AG04450 (cell line): ENCODE data around the gene CIITA. TPM values are rescaled to one million over a fixed set of nuclear protein-coding genes. Genes with fewer than 3 reads are reported as not detected.

Source experiments
- CTCF ChIA-PET: fragments of 300-600, 350-600 bp; formaldehyde crosslinking; extraction: SDS; loops from one replicate; lab custom pipeline; 2022; ENCODE audit warnings: antibody characterized with exemption, inconsistent platforms; lab: Charles Lee
- POLR2A ChIA-PET: fragments of 350-600 bp; formaldehyde crosslinking; extraction: SDS; loops from one replicate; lab custom pipeline; 2021; ENCODE audit warnings: antibody characterized with exemption, inconsistent platforms; lab: Yijun Ruan, JAX
- DNase-seq: peaks from one replicate; pipeline ENCODE4 v3.0.0-alpha.2; 2011; ENCODE audit warnings: low read depth, low spot score
- H3K27ac ChIP-seq: one replicate; pipeline ENCODE4 v1.5.1; 2012; ENCODE audit warnings: low read depth, low read length, control low read depth
- H3K27me3 ChIP-seq: one replicate; pipeline ENCODE4 v1.6.0; 2012; ENCODE audit warnings: low read length; ENCODE audit not compliant: control insufficient read depth, insufficient read depth
- H3K4me3 ChIP-seq: 2 replicates; pipeline ENCODE4 v1.5.1; 2011; ENCODE audit warnings: mild to moderate bottlenecking, low read depth, low read length, control low read depth
- H3K9me3 ChIP-seq: 2 replicates; pipeline ENCODE4 v1.5.1; 2012; ENCODE audit warnings: low read length; ENCODE audit not compliant: control insufficient read depth, insufficient read depth
- polyA plus RNA-seq: library from polyadenylated mRNA; depleted of rRNA; stranded (reverse); fragments of >200 nt; gene quantifications from 2 replicates; pipeline ENCODE4 v1.2.3, GENCODE V29; 2011
- TF ChIP-seq, protein P1 (sequence below): IDR thresholded peaks from 2 replicates; pipeline ENCODE4 v1.5.1; 2011; ENCODE audit warnings: low read depth, low read length, control low read depth, inconsistent platforms

Gene CIITA
- polyA plus RNA-seq, 1 experiment = 0.04 TPM

DNA sequence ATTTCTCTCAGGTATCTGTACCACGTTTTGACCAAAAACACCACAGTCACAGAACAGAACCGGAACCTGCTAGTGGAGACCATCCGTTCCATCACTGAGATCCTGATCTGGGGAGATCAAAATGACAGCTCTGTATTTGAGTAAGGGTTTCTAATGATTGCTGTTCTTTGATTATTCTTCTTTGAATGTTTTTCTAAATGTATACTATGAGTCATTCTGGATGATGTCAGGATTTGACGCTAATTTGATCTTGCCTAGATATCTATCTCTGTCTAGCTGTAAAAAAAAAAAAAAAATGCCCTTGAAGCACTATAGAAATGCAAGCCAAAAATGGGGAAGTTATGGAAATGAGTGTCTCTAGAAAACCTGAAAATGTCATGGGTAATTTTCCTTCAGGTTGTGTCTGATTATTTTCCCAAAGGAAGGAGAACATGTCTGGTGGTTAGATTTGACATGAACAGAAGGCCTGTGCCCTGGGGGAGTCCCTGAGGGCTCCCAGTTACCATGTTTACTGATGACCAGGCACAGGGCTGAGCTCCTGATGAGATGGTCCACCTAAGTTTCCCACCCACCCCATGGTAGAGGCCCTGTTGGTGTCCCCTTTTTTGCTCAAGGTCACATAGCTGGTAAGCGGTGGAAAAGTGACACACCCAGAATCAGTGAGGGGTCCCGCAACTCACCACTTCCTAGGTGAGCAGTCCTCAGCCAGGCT is 80.9 kb downstream of the CIITA start:
- Histone ChIP-seq H3K27me3 (no peaks in the 10 kb centered on the region), H3K9me3 (no peaks in the 10 kb centered on the region; the same call in 1 of the 2 replicates), H3K27ac (no peak overlapping the region), H3K4me3 (no peak overlapping the region)
- ChIA-PET CTCF (interaction anchor here (0.6 to 2.5 kb wide), 6 partner anchors 13 to 756 kb away, joined by 3 to 9 read pairs (median 4); no protein-coding TSS in a partner anchor), POLR2A (interaction anchor here (1.5 kb wide), 1 partner anchor 298 kb away, joined by 4 read pairs; the partner anchor contains the start of gene SOCS1)
- TF ChIP-seq, protein P1, sequence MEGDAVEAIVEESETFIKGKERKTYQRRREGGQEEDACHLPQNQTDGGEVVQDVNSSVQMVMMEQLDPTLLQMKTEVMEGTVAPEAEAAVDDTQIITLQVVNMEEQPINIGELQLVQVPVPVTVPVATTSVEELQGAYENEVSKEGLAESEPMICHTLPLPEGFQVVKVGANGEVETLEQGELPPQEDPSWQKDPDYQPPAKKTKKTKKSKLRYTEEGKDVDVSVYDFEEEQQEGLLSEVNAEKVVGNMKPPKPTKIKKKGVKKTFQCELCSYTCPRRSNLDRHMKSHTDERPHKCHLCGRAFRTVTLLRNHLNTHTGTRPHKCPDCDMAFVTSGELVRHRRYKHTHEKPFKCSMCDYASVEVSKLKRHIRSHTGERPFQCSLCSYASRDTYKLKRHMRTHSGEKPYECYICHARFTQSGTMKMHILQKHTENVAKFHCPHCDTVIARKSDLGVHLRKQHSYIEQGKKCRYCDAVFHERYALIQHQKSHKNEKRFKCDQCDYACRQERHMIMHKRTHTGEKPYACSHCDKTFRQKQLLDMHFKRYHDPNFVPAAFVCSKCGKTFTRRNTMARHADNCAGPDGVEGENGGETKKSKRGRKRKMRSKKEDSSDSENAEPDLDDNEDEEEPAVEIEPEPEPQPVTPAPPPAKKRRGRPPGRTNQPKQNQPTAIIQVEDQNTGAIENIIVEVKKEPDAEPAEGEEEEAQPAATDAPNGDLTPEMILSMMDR = no peak
- DNase-seq = no peak

DNA sequence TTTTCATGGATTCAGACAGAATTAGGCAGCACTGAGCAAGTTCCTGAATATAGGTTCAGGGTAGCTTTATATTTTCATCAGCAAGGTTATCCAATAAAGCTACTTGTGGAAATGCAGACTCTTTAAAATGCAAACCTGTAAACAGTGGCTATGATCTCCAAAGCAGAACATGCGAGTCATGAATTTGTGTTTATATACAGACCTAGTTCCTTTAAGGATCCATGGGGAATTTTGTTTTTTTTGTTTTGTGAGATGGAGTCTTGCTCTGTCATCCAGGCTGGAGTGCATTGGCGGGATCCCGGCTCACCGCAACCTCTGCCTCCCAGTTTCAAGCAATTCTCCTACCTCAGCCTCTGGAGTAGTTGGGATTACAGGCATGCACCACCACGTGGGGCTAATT is 82.2 kb downstream of the CIITA start:
- no peak overlapping the region for H3K4me3 ChIP-seq
- H3K27ac ChIP-seq = peak overlapping the region; percentile 47
- no peak for DNase-seq
- POLR2A ChIA-PET = interaction anchor here (0.6 to 1.5 kb wide), 2 partner anchors 293 to 297 kb away, joined by 4 read pairs; partner anchors contain the start of gene SOCS1
- TF ChIP-seq, protein P1 = no peak
- H3K9me3 ChIP-seq = no peaks in the 10 kb centered on the region; the same call in 1 of the 2 replicates
- CTCF ChIA-PET = interaction anchor here (0.6 to 2.5 kb wide), 6 partner anchors 8 to 755 kb away, joined by 3 to 17 read pairs (median 4); partner anchors contain the start of gene SOCS1
- H3K27me3 ChIP-seq = no peaks in the 10 kb centered on the region

DNA sequence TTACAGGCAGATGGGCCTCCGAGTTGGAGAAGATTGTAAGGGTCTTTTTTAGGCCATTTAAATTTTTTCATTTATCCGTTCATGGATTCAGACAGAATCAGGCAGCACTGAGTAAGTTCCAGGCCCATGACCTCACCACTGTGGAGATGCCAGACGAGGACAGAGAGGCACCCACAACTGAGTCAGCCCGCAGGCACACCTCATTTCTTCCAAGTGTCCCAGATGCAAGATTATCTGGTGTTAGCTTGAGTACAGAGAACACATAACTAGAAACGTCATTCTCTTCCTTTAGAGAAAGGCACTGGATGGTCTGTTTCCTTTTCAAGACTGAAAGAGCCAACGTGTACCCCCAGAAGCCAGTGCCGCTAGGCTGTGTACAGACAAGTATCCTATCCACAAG is 84.2 kb downstream of the CIITA start:
- TF ChIP-seq, protein P1 = no peak
- POLR2A ChIA-PET = interaction anchor here (0.5 kb wide), 1 partner anchor 1818 kb away, joined by 4 read pairs; no protein-coding TSS in a partner anchor
- CTCF ChIA-PET = interaction anchor here (1.4 to 5.7 kb wide), 5 partner anchors 296 to 571 kb away, joined by 3 to 92 read pairs (median 6); partner anchors contain the start of gene SOCS1
- H3K27ac ChIP-seq = peak overlapping the region; percentile 82
- no peaks in the 10 kb centered on the region; the same call in 1 of the 2 replicates for H3K9me3 ChIP-seq
- DNase-seq = peak; percentile 58
- H3K4me3 ChIP-seq = no peak overlapping the region
- H3K27me3 ChIP-seq = no peaks in the 10 kb centered on the region

DNA sequence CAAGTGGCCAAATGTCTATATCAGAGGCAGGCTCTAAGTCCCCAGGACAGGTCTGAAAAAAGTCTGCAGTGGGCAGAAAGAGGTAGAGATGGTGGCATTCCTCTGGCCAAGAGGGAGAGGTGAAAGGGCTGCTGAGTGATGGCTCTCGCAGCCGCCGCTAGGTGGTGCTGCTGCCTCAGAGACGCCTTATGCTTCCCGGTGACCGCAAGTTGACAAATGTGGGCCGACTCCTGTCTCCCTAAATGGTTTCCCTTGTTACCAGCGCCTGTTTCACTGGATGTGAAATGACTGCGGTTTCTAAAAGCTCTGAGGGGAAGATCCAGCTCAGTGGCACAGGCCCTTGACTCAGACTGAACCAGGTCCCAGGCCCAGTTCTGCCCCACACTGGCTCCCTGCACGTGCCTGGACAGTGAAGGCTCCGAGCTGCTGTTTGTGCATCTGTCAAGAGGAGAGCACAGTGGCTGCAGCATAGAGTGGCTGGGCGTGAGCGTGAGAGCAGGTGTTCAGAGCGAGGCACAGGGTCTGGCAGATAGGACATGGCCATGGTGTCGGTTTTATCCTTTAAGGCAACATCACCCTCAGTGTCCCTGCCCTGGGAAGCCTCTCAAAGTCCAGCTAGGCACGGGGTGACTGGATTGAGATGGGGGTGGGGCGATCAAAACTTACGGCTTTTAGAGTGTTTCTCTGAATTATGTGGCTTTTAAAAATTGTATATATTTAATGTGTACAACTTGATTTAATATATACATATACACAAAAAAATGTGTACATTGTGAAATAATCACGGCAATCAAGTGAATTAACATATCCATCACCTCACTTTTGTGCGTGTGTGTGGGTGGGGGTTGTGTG is 87.3 kb downstream of the CIITA start:
- Histone ChIP-seq H3K27me3 (no peaks in the 10 kb centered on the region), H3K27ac (peak overlapping the region; percentile 33), H3K4me3 (no peak overlapping the region), H3K9me3 (no peaks in the 10 kb centered on the region)
- TF ChIP-seq, protein P1 = peak; percentile 96
- CTCF ChIA-PET = interaction anchor here (0.5 to 5.7 kb wide), 60 partner anchors 8 to 902 kb away, joined by 3 to 92 read pairs (median 4); partner anchors contain the start of genes CLEC16A, SOCS1 and TNP2
- POLR2A ChIA-PET = interaction anchor here (0.7 to 4.3 kb wide), 4 partner anchors 224 to 291 kb away, joined by 3 to 39 read pairs (median 5); partner anchors contain the start of gene SOCS1
- peak; percentile 65 for DNase-seq
